ENCODE data around the gene OPCML. TPM values are rescaled to one million over a fixed set of nuclear protein-coding genes. Genes with fewer than 3 reads are reported as not detected.

The OPCML gene
- total and polyA plus RNA-seq, 4 donors, result under 0.01 to 0.01 TPM; not detected in 2

GRCh38 chr11:132839236-132839945, 692.9 kb downstream of the OPCML start:
- H3K4me3 ChIP-seq (ENCODE audit: low read depth in 1 of 3, low read length in 3 of 3), result no peak overlapping the region
- H3K9me3 ChIP-seq (ENCODE audit: control insufficient read depth in 4 of 4, low read length in 3 of 4), result no peaks in the 10 kb centered on the region
- WGBS, result 89% methylated on average over 18 of the region's 18 CpGs
- DNase-seq (ENCODE audit: low spot score), result no peak
- H3K27me3 ChIP-seq (ENCODE audit: control insufficient read depth in 4 of 4, insufficient read depth in 4 of 4, low read length in 3 of 4), result no peaks in the 10 kb centered on the region
- no peaks in the 10 kb centered on the region for H3K4me1 ChIP-seq (ENCODE audit: control insufficient read depth in 4 of 4, insufficient read depth in 4 of 4, low read length in 3 of 4)
- no peak overlapping the region for H3K9ac ChIP-seq (ENCODE audit: low read depth in 1 of 2, low read length in 2 of 2)
- no peaks in the 10 kb centered on the region for H3K36me3 ChIP-seq (ENCODE audit: control insufficient read depth in 4 of 4, insufficient read depth in 3 of 4, low read depth in 1 of 4, low read length in 3 of 4)
- no peak overlapping the region for H3K27ac ChIP-seq (ENCODE audit: low read depth in 1 of 2, low read length in 2 of 2)
- TF ChIP-seq CTCF (IDR thresholded peaks at IDR 0.05; ENCODE audit: low read depth, low read length, missing input control) (no peak), MAX (IDR thresholded peaks at IDR 0.05) (no peak), RXRA (IDR thresholded peaks at IDR 0.05) (no peak), SP1 (IDR thresholded peaks at IDR 0.05) (no peak)

- TF ChIP-seq NR2F2 (IDR thresholded peaks at IDR 0.05), result no peak
- no peak for TF ChIP-seq YY1 (IDR thresholded peaks at IDR 0.05)
- TF ChIP-seq CTCF (IDR thresholded peaks at IDR 0.05; ENCODE audit: low read depth, low read length, missing input control), result no peak
- TF ChIP-seq GABPA (IDR thresholded peaks at IDR 0.05 in 1 of 2, conservative IDR thresholded peaks at IDR 0.05 in 1 of 2), result no peak
- no peak for TF ChIP-seq TAF1 (conservative IDR thresholded peaks at IDR 0.05)
- TF ChIP-seq ATF3 (IDR thresholded peaks at IDR 0.05), result no peak
- no peak for TF ChIP-seq FOXA2 (IDR thresholded peaks at IDR 0.05)
- TF ChIP-seq EGR1 (IDR thresholded peaks at IDR 0.05; ENCODE audit: low read depth in 2 of 2), result no peak
- TF ChIP-seq MAX (IDR thresholded peaks at IDR 0.05), result no peak
- no peak for TF ChIP-seq HNF4A (conservative IDR thresholded peaks at IDR 0.05)
- no peak for TF ChIP-seq RXRA (IDR thresholded peaks at IDR 0.05)
- TF ChIP-seq RAD21 (IDR thresholded peaks at IDR 0.05), result no peak
- no peak for TF ChIP-seq SP1 (IDR thresholded peaks at IDR 0.05)
- no peak for TF ChIP-seq REST (IDR thresholded peaks at IDR 0.05)
- H3K9me3 ChIP-seq (ENCODE audit: control insufficient read depth in 4 of 4, low read length in 3 of 4), result no peaks in the 10 kb centered on the region
- no peaks in the 10 kb centered on the region for H3K4me1 ChIP-seq (ENCODE audit: control insufficient read depth in 4 of 4, insufficient read depth in 4 of 4, low read length in 3 of 4)
- H3K27me3 ChIP-seq (ENCODE audit: control insufficient read depth in 4 of 4, insufficient read depth in 4 of 4, low read length in 3 of 4), result no peaks in the 10 kb centered on the region
- H3K36me3 ChIP-seq (ENCODE audit: control insufficient read depth in 4 of 4, insufficient read depth in 3 of 4, low read depth in 1 of 4, low read length in 3 of 4), result no peaks in the 10 kb centered on the region
- H3K27ac ChIP-seq (ENCODE audit: low read depth in 1 of 2, low read length in 2 of 2), result no peak overlapping the region
- no peak overlapping the region for H3K4me3 ChIP-seq (ENCODE audit: low read depth in 1 of 3, low read length in 3 of 3)
- DNase-seq (ENCODE audit: low spot score), result no peak
- whole genome bisulfite sequencing, result 64% methylated on average over 7 of the region's 7 CpGs
- no peak overlapping the region for H3K9ac ChIP-seq (ENCODE audit: low read depth in 1 of 2, low read length in 2 of 2)
Observed at GRCh38 chr11:132838627-132839026, 693.7 kb downstream of the OPCML start.
